ENCODE data around the gene EIF2B5. TPM values are rescaled to one million over a fixed set of nuclear protein-coding genes. Genes with fewer than 3 reads are reported as not detected.
A peak's percentile ranks its signal among the peaks of the same experiment; 100 is the strongest.

EIF2B5 gene
- total and polyA plus RNA-seq, 9 of the 15 experiments (the other 6 are each of a cell fraction or from before 2014, with no cell fraction given), result 19.1 to 92.4 (median 74.0) TPM

- TF ChIP-seq HNRNPUL1 (IDR thresholded peaks at IDR 0.05; ENCODE audit: low read length) (no peak), ZNF830 (CRISPR knock-in tag; IDR thresholded peaks at IDR 0.05) (no peak), STAT5A (IDR thresholded peaks at IDR 0.05; ENCODE audit: borderline replicate concordance, low read length) (no peak; the same call in 1 of the 2 replicates), ZNF282 (CRISPR knock-in tag; IDR thresholded peaks at IDR 0.05) (no peak), MXI1 (IDR thresholded peaks at IDR 0.05; ENCODE audit: low read depth, low read length) (peak; percentile 23; the same call in 1 of the 2 replicates), GTF3C2 (IDR thresholded peaks at IDR 0.05; ENCODE audit: borderline replicate concordance, extremely low read depth, insufficient read length) (no peak), CTBP1 (IDR thresholded peaks at IDR 0.05; ENCODE audit: borderline replicate concordance) (peak; percentile 27; the same call in 1 of the 2 replicates), TEAD4 (IDR thresholded peaks at IDR 0.05; ENCODE audit: low read length) (peak; percentile 82), TEAD4 (CRISPR knock-in tag; IDR thresholded peaks at IDR 0.05; ENCODE audit: borderline replicate concordance) (peak; percentile 67; the same call in 1 of the 2 replicates), ZNF165 (CRISPR knock-in tag; IDR thresholded peaks at IDR 0.05; ENCODE audit: borderline replicate concordance) (no peak), ARID2 (IDR thresholded peaks at IDR 0.05) (no peak), RAD51 (IDR thresholded peaks at IDR 0.05; ENCODE audit: borderline replicate concordance, low read depth) (no peak), ZNF644 (tag; IDR thresholded peaks at IDR 0.05; ENCODE audit: low read depth) (peak; percentile 89), NR2C2 (CRISPR knock-in tag; IDR thresholded peaks at IDR 0.05) (no peak), NR2C2 (tag; IDR thresholded peaks at IDR 0.05) (peak; percentile 93), TFAP4 (CRISPR knock-in tag; IDR thresholded peaks at IDR 0.05; ENCODE audit: borderline replicate concordance) (peak; percentile 47; the same call in 1 of the 2 replicates), ZC3H11A (IDR thresholded peaks at IDR 0.05; ENCODE audit: low read depth, low read length) (0 out of 2 replicates have a peak, but pooled peaks have one; percentile 14), NFYB (IDR thresholded peaks at IDR 0.05; ENCODE audit: extremely low read depth, insufficient read length) (no peak), VEZF1 (CRISPR knock-in tag; IDR thresholded peaks at IDR 0.05) (peak; percentile 89), RHOXF2B (CRISPR knock-in tag; conservative IDR thresholded peaks at IDR 0.05) (no peak), ZNF224 (CRISPR knock-in tag; IDR thresholded peaks at IDR 0.05) (no peak), TFAM (CRISPR knock-in tag; conservative IDR thresholded peaks at IDR 0.05) (no peak)
Observed at GRCh38 chr3:184174646-184175492, 39.7 kb downstream of the EIF2B5 start, which contains the start of gene AP2M1 (continued).
